GM18499 (cell line): ENCODE results near the gene UNC13A.
"Not testable (repeated sequence)": the region's sequence is repeated elsewhere in the genome, so short reads cannot be mapped to it uniquely, and the experiment has no call there.

ENCODE experiments used
- ATAC-seq: cut with Tn5 transposase; IDR thresholded peaks from one replicate; pipeline ENCODE4 v1.9.1; 2021; ENCODE audit warnings: moderate number of reproducible peaks; ENCODE audit not compliant: insufficient read depth, unreplicated experiment

Gene UNC13A

DNA sequence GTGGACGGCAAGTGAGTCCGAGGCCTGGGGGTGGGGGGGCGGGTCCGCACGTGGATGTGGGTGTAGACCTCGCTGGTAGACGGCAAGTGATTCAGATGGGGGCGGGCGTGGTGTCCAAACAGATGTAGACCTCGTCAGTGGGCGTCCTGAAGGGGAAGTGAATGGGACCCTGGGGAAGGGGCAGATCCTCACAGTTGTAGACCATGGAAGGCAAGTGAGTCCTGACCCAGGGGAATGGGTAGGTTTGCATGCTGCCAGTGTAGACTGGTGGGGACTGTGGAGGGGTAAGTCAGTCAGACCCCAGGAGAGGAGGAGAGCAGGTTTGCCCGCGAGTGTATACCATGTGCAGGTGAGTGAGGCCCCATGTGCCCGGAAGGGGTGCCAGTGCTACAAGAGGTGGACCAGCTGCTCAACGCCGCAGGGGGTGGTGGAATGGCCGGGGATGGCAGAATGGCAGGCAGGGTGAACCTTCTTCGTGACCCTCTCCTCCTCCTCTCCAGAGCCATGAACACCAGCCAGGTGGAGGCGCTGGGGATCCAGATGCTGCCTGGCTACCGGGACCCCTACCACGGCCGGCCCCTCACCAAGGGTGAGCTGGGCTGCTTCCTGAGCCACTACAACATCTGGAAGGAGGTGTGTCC is 110.6 kb downstream of the UNC13A start:
- no peak for ATAC-seq

DNA sequence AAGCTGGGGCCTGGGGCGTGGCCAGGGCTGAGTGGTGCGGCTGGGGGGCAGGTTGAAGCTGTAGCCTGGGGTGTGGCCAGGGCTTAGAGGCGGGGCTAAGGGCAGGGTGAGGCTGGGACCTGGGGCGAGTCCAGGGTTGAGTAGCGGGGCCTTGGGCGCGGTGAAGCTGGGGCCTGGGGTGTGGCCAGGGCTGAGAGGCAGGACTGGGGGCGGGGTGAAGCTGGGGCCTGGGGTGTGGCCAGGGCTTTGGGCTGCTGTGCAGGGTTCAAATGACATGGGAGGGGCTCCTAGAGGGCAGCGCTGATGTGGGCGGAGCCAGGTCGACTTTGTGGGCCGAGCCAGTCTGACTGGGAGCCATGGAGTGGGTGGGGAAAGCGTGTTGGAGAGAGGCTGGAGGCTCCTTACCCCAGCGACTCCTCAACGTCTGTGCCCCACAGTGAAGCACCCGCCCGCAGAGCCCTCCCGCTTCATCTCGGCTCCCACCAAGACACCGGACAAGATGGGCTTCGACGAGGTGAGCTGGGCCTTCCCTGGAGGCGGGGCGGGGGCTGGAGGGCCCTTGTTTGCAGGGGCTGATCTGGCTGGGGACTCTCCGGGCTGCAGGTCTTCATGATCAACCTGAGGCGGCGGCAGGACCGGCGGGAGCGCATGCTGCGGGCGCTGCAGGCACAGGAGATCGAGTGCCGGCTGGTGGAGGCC is 111.2 kb downstream of the UNC13A start:
- ATAC-seq: no peak

DNA sequence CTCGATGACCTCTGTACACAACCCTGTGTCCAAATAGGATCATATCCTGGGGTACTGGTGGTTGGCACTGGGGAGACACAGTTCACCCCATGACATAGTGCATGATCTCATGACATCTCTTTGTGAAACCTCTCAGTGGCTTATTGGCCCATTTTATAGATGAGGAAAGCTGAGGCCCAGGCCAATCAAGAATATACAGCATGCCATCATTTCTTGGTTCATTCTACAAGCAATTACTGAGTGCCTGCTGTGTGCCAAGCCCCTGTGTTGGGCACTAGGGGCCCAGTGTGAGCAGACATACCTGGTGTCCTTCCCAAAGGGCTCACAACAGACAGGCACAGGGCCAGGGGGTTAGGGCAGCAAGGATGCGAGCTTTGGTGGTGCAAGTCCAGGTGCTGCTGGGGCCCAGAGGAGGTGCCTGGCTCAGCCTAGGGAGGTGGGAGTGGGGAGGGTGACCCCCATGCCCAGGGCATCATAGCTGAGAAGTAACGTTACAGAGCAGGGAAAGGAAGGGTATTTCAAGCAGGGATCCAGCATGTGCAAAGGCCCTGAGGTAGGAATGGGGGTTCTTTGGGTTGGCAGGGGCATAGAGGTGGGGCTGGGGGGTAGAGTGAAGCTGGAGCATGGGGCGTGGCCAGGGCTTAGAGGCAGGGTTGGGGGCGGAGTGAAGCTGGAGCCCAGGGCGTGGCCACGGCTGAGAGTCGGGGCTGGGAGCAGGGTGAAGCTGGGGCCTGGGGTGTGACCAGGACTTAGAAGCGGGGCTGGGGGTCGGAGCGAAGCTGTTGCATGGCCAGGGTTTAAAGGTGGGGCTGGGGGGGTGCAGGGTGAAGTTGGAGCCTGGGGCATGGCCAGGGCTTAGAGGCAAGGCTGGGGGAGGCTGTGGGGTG is 112.0 kb downstream of the UNC13A start:
- no peak for ATAC-seq

DNA sequence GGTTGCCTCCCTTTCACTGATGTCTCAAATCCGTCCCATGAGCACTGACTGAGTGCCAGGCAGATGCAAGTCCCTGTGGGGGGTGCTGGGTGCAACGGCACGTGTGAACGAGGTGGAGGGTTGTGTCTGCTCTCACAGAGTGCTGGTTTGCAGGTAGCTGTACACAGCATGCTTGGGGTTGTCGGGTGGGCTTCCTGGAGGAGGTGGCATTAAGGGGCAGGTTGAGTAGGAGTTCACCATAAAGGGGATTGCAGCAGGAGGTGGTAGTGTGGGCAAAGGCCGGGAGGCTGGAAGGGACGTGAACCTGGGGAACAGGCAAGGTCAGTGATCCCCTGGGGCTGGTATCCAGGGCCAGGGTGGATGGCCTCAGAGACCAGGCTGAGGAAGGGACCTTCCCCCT is 115.5 kb downstream of the UNC13A start:
- no peak for ATAC-seq

DNA sequence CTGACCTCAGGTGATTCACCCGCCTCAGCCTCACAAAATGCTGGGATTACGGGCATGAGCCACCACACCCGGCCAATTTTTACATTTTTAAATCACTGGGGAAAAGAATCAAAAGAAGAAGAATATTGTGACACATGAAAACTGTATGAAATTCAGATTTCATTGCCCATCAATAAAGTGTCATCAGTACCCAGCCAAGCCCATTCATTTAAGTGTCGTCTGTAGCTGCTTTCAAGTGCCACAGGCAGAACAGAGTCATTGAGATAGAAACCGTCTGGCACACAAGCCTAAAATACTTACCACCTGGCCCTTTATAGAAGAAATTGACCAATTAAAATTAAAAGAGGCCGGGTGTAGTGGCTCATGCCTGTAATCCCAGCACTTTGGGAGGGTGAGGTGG is 117.4 kb downstream of the UNC13A start:
- no peak for ATAC-seq

DNA sequence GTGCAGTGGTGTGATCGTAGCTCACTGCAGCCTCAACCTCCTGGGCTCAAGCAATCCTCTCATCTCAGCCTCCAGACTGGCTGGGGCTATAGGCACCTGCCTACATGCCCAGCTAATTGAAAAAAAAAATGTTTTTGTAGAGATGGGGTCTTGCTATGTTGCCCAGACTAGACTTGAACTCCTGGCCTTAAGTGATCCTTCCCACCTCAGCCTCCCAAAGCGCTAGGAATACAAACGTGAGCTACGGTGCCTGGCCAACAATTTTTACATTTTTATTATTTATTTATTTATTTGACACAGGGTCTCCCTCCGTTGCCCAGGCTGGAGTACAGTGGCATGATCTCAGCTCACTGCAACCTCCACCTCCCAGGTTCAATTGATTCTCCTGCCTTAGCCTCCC is 117.9 kb downstream of the UNC13A start:
- ATAC-seq: not testable (repeated sequence)

DNA sequence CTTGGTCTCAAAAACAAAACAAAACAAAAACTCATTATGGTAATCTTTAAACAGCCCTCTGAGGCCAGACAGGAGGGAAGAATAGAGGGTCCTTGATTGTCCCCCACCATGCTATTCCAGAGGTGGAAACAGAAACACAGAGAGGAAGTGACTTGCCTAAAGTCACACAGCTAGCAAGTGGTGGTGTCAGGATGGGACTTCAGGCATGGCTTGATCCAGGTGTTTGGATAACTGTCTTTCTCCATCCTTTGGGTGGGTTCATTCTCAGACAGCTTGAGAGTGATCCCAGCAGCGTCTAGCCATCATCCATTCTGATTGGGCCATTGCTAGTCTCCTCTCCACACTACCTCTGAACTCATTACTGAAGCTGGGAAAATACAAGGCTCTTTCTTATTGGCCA is 120.2 kb downstream of the UNC13A start:
- no peak for ATAC-seq

DNA sequence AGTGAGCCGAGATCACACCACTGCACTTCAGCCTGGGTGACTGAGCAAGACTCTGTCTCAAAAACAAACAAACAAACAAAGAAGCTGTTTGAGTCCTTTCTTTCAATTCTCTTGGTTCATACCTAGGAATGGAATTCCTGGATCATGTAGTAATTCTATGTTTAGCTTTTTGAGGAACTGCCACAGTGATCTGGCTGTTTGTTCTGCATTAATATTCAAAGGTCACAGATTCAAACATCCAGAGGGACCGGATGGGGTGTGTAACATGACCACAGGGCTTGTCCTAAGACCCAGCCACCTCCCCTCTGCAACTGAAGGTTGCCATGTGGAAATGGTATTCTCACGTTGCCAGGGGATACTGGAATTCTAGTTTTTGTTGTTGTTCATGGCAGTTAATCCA is 122.5 kb downstream of the UNC13A start:
- no peak for ATAC-seq

DNA sequence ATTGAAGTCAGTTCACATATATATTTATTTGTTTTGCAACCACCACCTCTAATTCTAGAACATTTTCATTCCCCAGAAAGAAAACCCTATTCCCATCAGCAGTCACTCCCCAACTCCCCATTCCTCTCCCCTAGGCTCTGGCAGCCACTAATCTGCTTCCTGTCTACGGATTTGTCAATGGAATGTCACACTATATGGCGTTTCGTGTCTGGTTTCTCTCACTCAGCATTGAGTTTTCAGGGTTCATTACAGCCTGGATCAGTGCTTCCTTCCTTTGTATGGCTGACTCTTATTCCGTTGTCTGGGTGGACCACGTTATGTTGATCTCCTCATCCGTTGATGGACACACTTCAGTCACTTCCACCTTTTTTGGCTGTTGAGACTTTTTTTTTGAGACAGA is 123.4 kb downstream of the UNC13A start:
- ATAC-seq: no peak

DNA sequence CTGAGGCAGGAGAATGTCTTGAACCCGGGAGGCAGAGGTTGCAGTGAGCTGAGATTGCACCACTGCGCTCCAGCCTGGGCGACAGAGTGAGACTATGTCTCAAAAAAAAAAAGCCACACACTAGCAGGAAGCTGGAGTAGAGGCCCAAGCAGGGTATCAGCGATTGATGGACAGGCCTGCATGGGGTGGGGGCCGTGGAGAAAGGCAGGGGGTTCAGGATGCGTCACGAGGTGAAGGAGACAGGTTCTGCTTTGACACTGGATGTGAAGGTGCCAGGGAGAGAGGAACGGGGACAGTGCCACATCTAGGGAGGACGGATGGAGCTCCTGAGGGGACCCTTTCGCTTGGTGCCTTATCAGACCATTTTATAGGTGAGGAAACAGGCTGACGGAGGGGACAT is 125.6 kb downstream of the UNC13A start:
- no peak for ATAC-seq

DNA sequence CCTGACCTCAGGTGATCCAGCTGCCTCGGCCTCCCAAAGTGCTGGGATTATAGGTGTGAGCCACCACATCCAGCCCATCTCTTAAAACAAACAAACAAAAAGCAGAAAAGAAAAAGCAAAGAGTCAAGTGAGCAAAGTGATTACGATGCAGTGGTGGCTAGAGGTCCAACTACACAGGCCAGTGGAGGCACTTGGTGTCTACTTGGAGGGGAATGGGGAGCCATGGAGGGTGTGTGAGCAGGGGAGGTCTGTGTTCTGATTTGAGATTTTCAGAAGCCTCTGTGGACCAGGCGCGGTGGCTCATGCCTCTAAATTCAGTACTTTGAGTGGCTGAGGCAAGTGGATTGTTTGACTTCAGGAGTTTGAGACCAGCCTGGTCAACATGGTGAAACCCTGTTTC is 126.1 kb downstream of the UNC13A start:
- ATAC-seq: no peak

DNA sequence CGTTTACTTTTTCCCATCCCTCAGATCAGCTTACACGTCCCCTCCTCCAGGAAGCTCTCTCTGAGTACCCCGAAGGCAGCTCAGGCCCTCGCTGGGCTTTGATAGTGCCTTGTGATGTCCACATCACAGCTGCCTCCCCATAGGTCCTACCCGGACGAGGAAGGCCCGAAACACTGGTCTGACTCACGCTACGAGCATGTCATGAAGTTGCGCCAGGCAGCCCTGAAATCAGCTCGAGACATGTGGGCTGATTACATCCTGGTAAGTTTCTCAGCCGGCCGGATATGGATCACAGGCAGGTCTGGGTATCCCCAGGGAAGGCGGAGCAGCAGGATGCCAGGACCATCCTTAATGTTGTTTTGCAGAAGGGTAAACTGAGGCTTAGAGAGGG is 128.0 kb downstream of the UNC13A start:
- ATAC-seq: no peak

DNA sequence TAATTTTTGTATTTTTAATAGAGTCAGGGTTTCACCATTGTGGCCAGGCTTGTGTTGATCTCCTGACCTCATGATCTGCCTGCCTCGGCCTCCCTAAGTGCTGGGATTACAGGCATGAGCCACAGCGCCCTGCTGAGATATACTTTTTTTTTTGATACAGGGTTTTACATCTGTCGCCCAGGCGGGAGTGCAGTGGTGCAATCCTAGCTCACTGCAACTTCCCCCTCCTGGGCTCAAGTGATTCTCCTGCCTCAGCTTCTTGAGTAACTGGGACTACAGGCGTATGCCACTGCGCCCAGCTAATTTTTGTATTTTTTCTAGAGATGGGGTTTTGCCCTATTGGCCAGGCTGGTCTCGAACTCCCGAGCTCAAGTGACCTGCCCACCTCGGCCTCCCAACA is 130.7 kb downstream of the UNC13A start:
- ATAC-seq: no peak

DNA sequence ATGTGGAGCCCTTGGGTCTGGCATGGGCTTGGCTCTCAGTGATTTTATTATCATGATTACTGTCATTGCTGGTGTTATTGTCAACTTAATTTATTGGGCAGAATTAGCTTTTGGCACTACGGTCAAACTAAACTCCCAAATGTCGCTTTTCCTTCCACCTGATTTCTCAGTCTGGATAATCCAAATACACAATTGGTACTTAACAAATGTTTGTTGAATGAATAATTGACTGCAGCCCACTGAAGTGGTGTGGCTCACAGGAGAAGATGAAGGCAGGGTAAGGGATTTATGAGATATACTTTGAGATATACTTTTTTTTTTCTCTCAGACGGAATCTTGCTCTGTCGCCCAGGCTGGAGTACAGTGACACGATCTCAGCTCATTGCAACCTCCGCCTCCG is 131.2 kb downstream of the UNC13A start:
- ATAC-seq: no peak

DNA sequence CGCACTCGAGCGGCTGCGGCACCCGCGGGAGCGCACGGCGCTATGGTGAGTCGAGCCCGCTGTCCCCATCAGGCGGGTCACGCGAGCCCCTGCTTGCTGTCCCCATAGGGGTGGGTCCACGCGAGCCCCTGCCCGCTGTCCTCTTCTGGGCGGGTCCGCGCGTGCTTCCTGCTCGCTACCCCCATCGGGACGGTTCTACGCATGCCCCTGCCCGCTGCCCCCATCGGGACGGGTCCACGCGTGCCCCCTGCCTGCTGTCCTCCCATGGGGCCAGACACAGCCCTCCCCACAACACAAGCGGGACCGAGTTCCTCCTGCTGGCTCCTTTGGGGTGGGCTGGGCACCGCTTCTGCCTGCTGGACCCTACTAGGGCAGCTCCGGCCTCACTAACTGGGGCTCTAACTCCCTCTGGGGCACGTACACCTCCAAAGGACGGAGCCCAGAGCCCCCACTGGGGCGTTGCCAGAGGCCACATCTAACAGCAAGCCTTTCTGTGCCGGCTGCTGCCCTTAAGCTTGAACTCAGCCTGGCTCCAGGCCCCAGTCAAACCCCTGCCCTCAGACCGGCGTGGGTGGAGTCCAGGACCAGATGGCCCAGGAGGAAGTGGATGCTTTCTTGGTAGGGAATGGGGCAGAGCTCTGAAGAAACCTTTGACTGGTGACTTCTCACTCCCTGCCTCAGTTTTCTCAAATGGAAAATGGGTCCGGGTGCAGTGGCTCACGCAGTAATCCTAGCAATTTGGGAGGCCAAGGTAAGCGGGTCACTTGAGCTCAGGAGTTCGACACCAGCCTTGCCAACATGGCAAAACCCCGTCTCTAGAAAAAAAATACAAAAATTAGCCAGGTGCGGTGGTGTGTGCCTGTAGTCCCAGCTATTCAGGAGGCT is 132.0 kb downstream of the UNC13A start:
- ATAC-seq: no peak

DNA sequence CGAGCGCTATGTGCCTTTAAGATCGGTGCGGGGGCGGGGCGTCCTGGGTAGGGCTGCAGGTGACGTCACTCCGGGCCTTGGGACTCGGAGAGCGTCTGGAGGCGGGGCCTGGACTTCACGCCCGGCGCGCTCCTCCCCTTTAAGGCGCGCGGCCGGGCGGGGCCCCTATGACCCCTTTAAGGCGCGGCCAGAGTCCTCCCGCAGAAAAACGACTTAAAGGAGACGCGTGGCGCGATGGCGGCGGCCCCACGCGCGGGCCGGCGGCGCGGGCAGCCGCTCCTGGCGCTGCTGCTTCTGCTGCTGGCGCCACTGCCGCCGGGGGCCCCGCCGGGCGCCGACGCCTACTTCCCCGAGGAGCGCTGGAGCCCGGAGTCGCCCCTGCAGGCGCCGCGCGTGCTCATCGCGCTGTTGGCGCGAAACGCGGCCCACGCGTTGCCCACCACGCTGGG is 132.7 kb downstream of the UNC13A start, which contains the start of gene COLGALT1:
COLGALT1 (plus strand) TSS at position 170 of the 449 bp plus-strand sequence; CDS start at position 235, 65 bp downstream.
- no peak for ATAC-seq

DNA sequence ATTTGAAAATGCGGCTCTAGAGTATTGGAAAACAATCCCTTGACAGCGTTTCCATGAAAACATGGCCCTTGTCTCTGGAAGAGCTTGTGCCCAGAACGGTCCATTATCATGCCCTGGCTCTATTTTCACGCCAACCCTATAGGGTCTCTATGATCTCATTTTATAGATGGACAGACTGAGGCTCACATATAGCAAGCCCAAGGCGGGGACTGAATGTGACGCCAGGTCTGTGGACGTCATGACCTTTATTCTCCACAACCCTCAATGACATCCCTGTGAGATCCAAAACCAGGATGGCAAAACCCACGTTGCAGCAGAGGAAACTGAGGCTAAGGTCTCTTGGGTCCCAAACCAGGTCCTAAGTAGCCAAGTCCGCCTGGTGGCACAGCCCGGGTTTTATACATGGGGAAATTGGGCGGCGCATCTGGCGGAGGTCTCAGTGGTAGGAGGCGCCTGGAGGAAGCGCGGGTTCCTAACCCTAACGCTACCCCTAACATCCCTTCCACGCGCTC is 133.1 kb downstream of the UNC13A start:
- no peak for ATAC-seq

DNA sequence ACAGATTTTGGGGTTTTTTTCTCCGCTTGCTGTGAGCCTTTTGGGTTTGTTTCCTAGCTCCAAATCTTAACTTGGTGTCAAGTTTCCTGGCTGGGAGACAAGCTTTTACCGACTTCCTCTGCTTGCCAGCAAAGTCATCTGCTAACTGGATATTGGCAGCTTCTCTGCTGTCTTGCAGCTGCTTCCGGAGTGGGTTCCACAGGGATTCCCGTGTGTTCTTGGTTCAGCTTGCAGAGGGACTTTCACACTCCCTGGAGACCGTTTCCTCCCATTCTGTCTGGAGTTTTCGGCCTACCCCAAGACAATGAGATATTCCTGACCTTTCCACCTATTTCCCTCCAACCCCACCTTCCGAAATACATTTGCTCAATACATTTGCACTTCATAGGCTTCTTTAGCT is 134.9 kb downstream of the UNC13A start:
- no peak for ATAC-seq

DNA sequence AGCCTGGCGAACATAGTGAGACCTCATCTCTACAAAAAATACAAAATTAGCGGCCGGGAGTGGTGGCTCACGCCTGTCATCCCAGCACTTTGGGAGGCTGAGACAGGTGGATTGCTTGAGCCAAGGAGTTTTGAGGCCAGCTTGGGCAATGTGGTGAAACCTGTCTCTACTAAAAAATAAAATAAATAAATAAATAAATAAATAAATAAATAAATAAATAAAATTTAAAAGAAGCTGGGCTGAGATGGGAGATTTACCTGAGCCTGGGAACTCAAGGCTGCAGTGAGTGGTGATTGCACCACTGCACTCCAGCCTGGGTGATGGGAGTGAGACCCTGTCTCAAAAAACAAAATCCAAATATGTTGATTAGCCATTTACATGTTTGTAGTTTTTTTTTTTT is 135.4 kb downstream of the UNC13A start:
- not testable (repeated sequence) for ATAC-seq
